PC-3 (cell line): ENCODE measurements around the gene ACSM3. TPM values are rescaled to one million over a fixed set of nuclear protein-coding genes. Genes with fewer than 3 reads are reported as not detected.

Experiments used
- ATAC-seq: fragments of 200-7000 bp; cut with Tn5 transposase; 2 replicates; pipeline ENCODE4 v1.9.1; 2020; ENCODE audit warnings: mild to moderate bottlenecking, moderate library complexity
- BruUV-seq: library from RNA; stranded (reverse); fragments of 400-500 nt; replicated peaks from 2 replicates; lab custom pipeline; 2021; lab: Mats Ljungman, UMichigan
- CTCF ChIA-PET: fragments of 300-600 bp; sonication (Branson Sonifier 250); formaldehyde crosslinking; loops from one replicate; lab custom pipeline; 2022; ENCODE audit warnings: antibody characterized with exemption; lab: Charles Lee
- POLR2A ChIA-PET: fragments of 300-600 bp; sonication (Branson Sonifier 250); formaldehyde crosslinking; loops from one replicate; lab custom pipeline; 2022; ENCODE audit warnings: antibody characterized with exemption; ENCODE audit not compliant: unreplicated experiment; lab: Charles Lee
- DNase-seq: peaks from one replicate; pipeline ENCODE4 v3.0.0-alpha.2; 2015
- H2AFZ ChIP-seq: fragments of 300-600 bp; sonication (generic); 2 replicates; pipeline ENCODE4 v1.6.0; 2016; ENCODE audit warnings: antibody characterized with exemption, low read length
- H3F3A ChIP-seq: fragments of 300-600 bp; sonication (generic); one replicate; pipeline ENCODE4 v1.6.0; 2017; ENCODE audit warnings: antibody characterized with exemption, low read length, control low read depth, mild to moderate bottlenecking; ENCODE audit not compliant: unreplicated experiment
- H3K27ac ChIP-seq: fragments of 300-600 bp; sonication (generic); 2 replicates; pipeline ENCODE4 v1.5.1; 2016; ENCODE audit warnings: mild to moderate bottlenecking, low read length
- H3K27me3 ChIP-seq: fragments of 300-600 bp; sonication (generic); 2 replicates; pipeline ENCODE4 v1.6.1; 2016; ENCODE audit warnings: low read length, mixed read lengths
- H3K36me3 ChIP-seq: fragments of 300-600 bp; sonication (generic); 2 replicates; pipeline ENCODE4 v1.6.1; 2016; ENCODE audit warnings: low read depth, mixed run types, low read length, mixed read lengths
- H3K4me1 ChIP-seq: fragments of 300-600 bp; sonication (generic); 2 replicates; pipeline ENCODE4 v1.5.1; 2016; ENCODE audit warnings: low read length; ENCODE audit not compliant: insufficient read depth
- H3K4me2 ChIP-seq: fragments of 300-600 bp; sonication (generic); 2 replicates; pipeline ENCODE4 v1.6.0; 2016; ENCODE audit warnings: low read length
- H3K4me3 ChIP-seq: fragments of 300-600 bp; sonication (generic); 2 replicates; pipeline ENCODE4 v1.5.1; 2016; ENCODE audit warnings: mild to moderate bottlenecking, low read length, mixed read lengths
- H3K79me2 ChIP-seq: fragments of 300-600 bp; sonication (generic); 2 replicates; pipeline ENCODE4 v1.6.1; 2017; ENCODE audit warnings: low read length, mixed read lengths
- H3K9ac ChIP-seq: fragments of 300-600 bp; sonication (generic); 2 replicates; pipeline ENCODE4 v1.6.0; 2016; ENCODE audit warnings: mild to moderate bottlenecking, low read length
- H3K9me2 ChIP-seq: fragments of 300-600 bp; sonication (generic); replicated peaks from 2 replicates; pipeline ENCODE4 v1.6.1; 2016; ENCODE audit warnings: mixed run types, low read length, mixed read lengths
- H3K9me3 ChIP-seq: fragments of 300-600 bp; sonication (generic); 2 replicates; pipeline ENCODE4 v1.6.1; 2016; ENCODE audit warnings: low read length, mixed read lengths
- H4K20me1 ChIP-seq: fragments of 300-600 bp; sonication (generic); 2 replicates; pipeline ENCODE4 v1.6.1; 2016; ENCODE audit warnings: low read length, mixed read lengths
- CTCF ChIP-seq: fragments of 300-600 bp; sonication (generic); conservative IDR thresholded peaks from 2 replicates; pipeline ENCODE4 v1.5.1; 2017; ENCODE audit warnings: antibody characterized with exemption, low read depth, mild to moderate bottlenecking, low read length
- EZH2 ChIP-seq: fragments of 300-600 bp; sonication (generic); IDR thresholded peaks from one replicate; pipeline ENCODE4 v1.6.1; 2017; ENCODE audit warnings: antibody characterized with exemption, mild to moderate bottlenecking, low read length; ENCODE audit not compliant: unreplicated experiment
- EZH2phosphoT487 ChIP-seq: fragments of 300-600 bp; sonication (generic); IDR thresholded peaks from 2 replicates; pipeline ENCODE4 v1.6.1; 2018; ENCODE audit warnings: mild to moderate bottlenecking, antibody characterized with exemption, low read length, borderline replicate concordance
- intact Hi-C: fragments of 100-400 bp; cut with micrococcal nuclease; formaldehyde crosslinking; loops from 2 replicates; pipeline ENCODE4 v1.9.0; 2023
- total RNA-seq: library from RNA; depleted of rRNA; stranded (reverse); fragments of >200 nt; gene quantifications from 2 replicates; pipeline ENCODE4 v1.2.3, GENCODE V29; 2014

Gene ACSM3
- total RNA-seq, 1 experiment from 2014 or later = 4.0 TPM

- Histone ChIP-seq H3K27me3 (no peaks in the 10 kb centered on the region), H4K20me1 (no peaks in the 10 kb centered on the region), H3K9ac (no peak overlapping the region), H3K4me2 (no peak overlapping the region), H3K9me2 (no peaks in the 10 kb centered on the region), H3F3A (no peaks in the 10 kb centered on the region), H3K27ac (no peak overlapping the region), H3K79me2 (no peaks in the 10 kb centered on the region), H3K4me1 (no peaks in the 10 kb centered on the region), H3K4me3 (no peak overlapping the region), H3K36me3 (no peaks in the 10 kb centered on the region), H3K9me3 (no peaks in the 10 kb centered on the region), H2AFZ (no peak overlapping the region)
- intact Hi-C loops = no loop called here
- DNase-seq = peak; percentile 83
- CTCF ChIA-PET = interaction anchor here (0.6 kb wide), 1 partner anchor 77 kb away, joined by 3 read pairs; no protein-coding TSS in a partner anchor
- ATAC-seq = peak; percentile 99
- POLR2A ChIA-PET = no interaction called here
- no TSS peak for BruUV-seq
- no peak for TF ChIP-seq EZH2
- peak; percentile 80 for TF ChIP-seq CTCF
These were observed 11.0 kb downstream of the ACSM3 start for GRCh38 chr16:20774703-20775362.

GRCh38 chr16:20781697-20782096 lies 17.9 kb downstream of the ACSM3 start:
- ATAC-seq = no peak

More at GRCh38 chr16:20781697-20782096, 17.9 kb downstream of the ACSM3 start:
- BruUV-seq = no TSS peak
- intact Hi-C loops = no loop called here
- H3K9me3 ChIP-seq = no peaks in the 10 kb centered on the region
- H3K36me3 ChIP-seq = no peaks in the 10 kb centered on the region
- no peaks in the 10 kb centered on the region for H3K4me1 ChIP-seq
- no peaks in the 10 kb centered on the region for H4K20me1 ChIP-seq
- no peaks in the 10 kb centered on the region for H3F3A ChIP-seq
- CTCF ChIA-PET = no interaction called here
- H3K4me2 ChIP-seq = no peak overlapping the region
- H2AFZ ChIP-seq = no peak overlapping the region
- POLR2A ChIA-PET = no interaction called here
- no peaks in the 10 kb centered on the region for H3K79me2 ChIP-seq
- no peak overlapping the region for H3K27ac ChIP-seq
- no peaks in the 10 kb centered on the region for H3K27me3 ChIP-seq
- H3K9ac ChIP-seq = no peak overlapping the region
- TF ChIP-seq EZH2 = no peak
- no peak for TF ChIP-seq EZH2phosphoT487
- no peak for TF ChIP-seq CTCF
- H3K4me3 ChIP-seq = no peak overlapping the region
- DNase-seq = no peak
- H3K9me2 ChIP-seq = no peaks in the 10 kb centered on the region
